IPS-18c (cell line): Measurements from ENCODE around the gene NEB.
"Not testable (repeated sequence)": the region's sequence is repeated elsewhere in the genome, so short reads cannot be mapped to it uniquely, and the experiment has no call there.

Experiments used
- H3K4me3 ChIP-seq: 2 replicates; pipeline ENCODE4 v1.7.0; 2013; ENCODE audit warnings: low read depth, mild to moderate bottlenecking, low read length, moderate library complexity; ENCODE audit not compliant: insufficient read depth
- H3K9me3 ChIP-seq: one replicate; pipeline ENCODE4 v1.6.1; 2013; ENCODE audit warnings: mild to moderate bottlenecking, low read length, moderate library complexity; ENCODE audit not compliant: control insufficient read depth, insufficient read depth

Gene NEB

DNA sequence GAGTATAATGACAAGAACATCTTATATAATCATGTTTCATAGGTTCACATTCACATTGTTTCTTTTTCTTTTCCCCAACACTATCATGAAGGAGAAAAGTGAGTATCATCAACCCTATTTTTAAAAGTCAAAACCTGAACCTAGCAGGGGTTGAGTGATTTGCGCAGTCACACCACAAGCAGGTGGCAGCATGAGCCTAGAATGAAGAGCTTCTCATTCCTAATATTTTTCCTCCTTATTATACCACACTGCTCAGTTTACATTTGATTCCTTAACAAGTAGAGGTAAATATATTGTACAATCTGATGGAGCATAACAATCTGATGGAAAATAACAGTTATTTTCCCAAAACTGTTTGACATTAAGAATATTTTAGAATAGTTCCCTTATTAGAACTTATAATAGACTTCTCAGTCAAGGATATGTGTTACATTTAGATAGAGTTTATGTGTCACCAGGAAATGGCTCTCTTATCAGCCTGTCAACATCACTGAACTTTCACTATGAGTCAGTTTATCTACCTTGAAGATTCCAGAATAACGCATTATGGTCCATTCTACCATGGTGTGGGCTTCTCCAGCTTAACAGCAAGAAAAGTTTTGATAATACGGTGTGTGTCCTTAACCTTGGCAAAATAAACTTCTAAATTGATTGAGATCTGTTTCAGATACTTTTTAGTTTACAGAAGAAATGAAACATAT is 119.5 kb downstream of the NEB start:
- Histone ChIP-seq H3K4me3 (no peak overlapping the region), H3K9me3 (no peaks in the 10 kb centered on the region)

DNA sequence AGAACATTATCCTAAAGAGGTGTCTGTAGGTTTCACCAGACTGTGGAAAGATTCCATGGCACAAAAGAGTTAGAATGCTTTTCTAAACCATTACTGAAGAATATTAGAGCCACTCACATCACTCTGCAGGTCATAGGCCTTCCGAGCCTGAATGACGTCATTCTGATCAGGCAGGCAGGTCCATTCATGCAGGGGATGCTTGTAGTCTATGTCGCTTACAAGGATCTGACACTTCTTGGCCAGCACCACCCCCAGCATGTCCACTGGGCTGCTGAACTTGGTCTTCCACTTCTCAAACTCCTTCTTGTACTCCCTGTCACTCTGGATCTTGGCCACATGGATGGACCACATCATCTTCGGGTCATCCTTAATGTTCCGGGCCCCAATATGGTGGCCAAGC is 120.1 kb downstream of the NEB start:
- no peak overlapping the region for H3K4me3 ChIP-seq
- H3K9me3 ChIP-seq: no peaks in the 10 kb centered on the region

DNA sequence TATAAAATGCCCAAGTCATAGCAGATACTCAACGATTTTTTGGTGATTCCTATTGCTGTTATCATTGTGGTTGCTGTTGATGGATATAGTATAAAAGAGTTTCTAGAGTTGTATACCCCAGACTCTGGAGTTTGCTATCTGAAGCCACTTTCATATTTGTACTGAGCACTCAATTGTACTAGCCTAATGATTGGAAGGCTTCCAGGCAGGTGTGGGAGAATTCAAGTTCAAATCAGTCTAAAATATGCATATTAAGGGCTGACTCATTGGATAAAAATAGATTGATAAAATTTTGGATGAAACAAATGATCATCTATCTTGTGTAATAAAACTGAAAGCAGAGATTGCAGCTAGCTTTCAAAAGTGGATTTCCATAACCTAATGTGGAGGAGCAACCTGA is 122.9 kb downstream of the NEB start:
- Histone ChIP-seq H3K4me3 (no peak overlapping the region), H3K9me3 (no peaks in the 10 kb centered on the region)

DNA sequence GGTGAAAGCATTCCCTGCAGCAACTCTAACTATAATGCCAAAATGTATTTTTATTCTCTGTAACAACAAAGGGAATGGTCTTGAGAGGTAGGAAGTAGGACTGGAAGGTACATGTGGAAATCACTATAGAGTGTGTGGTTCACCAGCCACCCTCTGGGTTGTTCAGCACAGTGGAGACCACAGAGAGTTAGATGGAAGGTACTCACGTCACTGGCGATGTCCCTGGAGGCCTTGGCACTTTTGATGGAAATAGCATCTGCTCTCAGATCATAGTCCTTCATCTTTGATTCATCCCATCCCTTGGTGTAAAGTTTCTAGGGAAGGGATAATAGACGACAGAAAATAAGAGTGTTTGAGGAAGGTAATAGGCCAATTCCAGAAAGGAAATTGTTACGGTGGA is 124.0 kb downstream of the NEB start:
- H3K9me3 ChIP-seq: no peaks in the 10 kb centered on the region
- no peak overlapping the region for H3K4me3 ChIP-seq

DNA sequence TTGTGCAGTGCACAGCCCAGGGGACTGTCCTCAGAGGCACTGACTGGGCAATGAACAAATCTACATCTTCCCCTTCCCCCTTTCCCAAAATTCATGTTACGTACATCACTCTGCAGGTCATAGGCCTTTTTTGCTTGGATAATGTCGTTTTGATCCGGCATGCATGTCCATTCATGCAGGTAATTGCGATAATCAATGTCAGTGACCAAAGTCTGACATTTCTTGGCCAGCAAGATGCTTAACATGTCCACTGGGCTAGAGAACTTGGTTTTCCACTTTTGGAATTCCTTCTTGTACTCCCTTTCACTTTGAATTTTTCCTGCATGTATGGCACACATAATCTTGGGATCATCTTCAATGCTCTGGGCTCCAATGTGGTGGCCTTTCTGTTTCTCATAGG is 124.6 kb downstream of the NEB start:
- no peak overlapping the region for H3K4me3 ChIP-seq
- no peaks in the 10 kb centered on the region for H3K9me3 ChIP-seq

DNA sequence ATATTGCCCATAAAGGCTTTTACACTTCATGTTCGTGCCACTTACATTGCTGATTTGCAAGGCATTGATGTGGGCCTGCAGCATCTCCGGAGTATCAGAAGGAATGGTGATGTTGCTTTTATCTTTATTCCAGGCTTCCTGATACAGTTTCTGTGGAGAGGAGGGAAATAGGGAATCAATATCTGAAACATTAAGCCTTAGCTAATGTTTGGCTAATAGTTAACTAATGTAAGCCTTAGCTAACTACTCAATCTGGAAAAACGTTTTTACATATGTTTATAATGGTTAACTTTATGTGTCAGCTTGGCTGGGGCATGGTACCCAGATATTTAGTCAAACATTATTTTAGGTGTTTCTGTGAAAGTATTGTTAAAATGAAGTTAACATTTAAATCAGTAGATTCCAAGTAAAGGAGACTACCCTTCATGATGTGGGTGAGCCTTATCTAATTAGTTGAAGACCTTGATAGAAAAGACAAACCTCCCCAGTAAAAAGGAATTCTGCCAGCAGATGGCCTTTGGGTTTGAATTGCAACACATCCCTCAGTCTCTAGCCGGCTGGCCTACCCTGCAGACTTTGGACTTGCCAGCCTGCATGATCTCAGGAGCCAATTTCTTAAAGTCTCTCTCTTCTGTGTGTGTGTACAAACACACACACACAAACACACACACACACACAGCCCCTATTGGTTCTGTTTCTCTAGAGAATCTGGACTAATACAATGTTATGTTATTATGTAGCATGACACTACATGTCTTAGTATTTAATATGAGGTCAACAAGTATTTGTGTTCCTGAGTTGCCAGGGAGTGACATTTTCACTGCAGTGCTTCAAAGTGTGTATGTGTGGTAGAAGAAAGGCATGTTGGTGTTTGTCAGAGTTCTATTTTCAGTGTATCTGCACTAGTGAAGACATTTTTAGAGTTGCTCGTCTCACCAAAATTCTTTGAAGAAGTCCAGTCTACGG is 126.5 kb downstream of the NEB start:
- not testable (repeated sequence) for H3K4me3 ChIP-seq, H3K9me3 ChIP-seq

DNA sequence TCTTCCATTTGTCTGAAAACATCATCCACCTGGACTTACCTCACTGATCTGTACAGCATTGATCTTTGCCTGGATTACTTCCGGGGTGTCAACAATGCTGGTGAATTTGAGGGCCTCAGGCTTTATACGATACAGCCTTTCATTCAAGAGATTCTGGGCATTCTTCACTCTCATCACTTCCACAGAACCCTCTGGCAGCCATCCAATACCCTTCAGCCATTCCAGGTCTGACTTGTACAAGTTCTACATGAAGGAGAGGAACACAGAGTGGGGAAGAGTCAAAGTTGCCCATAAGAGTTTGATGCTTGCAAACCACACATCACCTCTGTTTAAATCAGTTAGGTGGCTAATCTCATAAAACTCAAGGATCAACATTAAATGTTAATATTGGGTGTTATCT is 130.7 kb downstream of the NEB start:
- not testable (repeated sequence) for H3K4me3 ChIP-seq, H3K9me3 ChIP-seq

DNA sequence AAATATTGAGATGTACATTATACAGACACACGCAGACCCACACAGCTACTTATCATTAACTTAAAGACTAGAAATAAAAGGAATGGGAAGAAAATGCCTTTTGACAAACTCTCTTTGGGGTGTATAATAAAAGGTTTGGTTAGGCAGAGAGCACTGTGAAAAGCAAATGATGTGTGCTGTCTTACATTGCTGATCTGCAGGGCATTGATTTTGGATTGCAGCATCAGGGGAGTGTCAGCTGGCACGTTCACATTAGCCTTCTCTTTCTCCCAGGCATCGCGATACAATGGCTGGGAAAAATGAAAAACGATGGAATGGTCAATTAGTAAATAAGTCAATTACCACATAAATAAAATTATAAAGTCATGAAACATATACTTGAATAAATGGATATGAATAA is 131.9 kb downstream of the NEB start:
- H3K9me3 ChIP-seq, H3K4me3 ChIP-seq: not testable (repeated sequence)

DNA sequence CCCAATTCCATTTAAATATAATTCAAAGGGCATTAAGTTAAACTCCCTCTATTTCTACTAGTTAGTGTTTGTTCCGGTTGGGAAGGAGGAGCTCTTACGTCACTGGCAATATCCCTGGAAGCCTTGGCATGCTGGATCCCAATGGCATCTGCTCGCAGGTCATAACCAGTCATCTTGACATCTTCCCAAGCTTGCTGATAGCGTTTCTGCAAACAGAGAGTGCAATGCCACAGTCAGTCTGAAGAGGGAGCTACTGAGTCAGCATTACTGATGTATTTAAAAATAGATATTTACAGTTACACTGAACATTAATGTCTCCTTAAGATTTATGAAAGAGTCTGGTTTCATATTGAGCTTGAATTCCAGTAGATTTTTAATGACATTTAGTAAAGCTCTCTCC is 132.5 kb downstream of the NEB start:
- H3K9me3 ChIP-seq: not testable (repeated sequence)

DNA sequence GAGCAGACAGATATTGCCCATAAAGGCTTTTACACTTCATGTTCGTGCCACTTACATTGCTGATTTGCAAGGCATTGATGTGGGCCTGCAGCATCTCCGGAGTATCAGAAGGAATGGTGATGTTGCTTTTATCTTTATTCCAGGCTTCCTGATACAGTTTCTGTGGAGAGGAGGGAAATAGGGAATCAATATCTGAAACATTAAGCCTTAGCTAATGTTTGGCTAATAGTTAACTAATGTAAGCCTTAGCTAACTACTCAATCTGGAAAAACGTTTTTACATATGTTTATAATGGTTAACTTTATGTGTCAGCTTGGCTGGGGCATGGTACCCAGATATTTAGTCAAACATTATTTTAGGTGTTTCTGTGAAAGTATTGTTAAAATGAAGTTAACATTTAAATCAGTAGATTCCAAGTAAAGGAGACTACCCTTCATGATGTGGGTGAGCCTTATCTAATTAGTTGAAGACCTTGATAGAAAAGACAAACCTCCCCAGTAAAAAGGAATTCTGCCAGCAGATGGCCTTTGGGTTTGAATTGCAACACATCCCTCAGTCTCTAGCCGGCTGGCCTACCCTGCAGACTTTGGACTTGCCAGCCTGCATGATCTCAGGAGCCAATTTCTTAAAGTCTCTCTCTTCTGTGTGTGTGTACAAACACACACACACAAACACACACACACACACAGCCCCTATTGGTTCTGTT is 137.2 kb downstream of the NEB start:
- not testable (repeated sequence) for H3K4me3 ChIP-seq

More for the DNA sequence above, 132.5 kb downstream of the NEB start:
- not testable (repeated sequence) for H3K4me3 ChIP-seq

DNA sequence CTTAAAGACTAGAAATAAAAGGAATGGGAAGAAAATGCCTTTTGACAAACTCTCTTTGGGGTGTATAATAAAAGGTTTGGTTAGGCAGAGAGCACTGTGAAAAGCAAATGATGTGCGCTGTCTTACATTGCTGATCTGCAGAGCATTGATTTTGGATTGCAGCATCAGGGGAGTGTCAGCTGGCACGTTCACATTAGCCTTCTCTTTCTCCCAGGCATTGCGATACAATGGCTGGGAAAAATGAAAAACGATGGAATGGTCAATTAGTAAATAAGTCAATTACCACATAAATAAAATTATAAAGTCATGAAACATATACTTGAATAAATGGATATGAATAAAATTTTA is 142.4 kb downstream of the NEB start:
- not testable (repeated sequence) for H3K9me3 ChIP-seq, H3K4me3 ChIP-seq

More for the DNA sequence above, 137.2 kb downstream of the NEB start:
- H3K9me3 ChIP-seq: not testable (repeated sequence)

DNA sequence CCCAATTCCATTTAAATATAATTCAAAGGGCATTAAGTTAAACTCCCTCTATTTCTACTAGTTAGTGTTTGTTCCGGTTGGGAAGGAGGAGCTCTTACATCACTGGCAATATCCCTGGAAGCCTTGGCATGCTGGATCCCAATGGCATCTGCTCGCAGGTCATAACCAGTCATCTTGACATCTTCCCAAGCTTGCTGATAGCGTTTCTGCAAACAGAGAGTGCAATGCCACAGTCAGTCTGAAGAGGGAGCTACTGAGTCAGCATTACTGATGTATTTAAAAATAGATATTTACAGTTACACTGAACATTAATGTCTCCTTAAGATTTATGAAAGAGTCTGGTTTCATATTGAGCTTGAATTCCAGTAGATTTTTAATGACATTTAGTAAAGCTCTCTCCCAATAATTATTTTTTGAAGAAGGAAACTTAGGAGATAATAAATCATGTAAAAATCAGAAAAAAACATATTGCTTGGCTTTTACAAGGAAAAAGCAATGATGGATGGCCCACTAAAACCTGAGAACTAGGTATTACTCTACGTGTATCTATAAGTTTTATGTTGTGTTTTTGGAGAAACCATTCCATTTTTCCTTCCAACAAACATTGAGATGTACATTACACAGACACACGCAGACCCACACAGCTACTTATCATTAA is 142.9 kb downstream of the NEB start:
- H3K4me3 ChIP-seq: not testable (repeated sequence)

DNA sequence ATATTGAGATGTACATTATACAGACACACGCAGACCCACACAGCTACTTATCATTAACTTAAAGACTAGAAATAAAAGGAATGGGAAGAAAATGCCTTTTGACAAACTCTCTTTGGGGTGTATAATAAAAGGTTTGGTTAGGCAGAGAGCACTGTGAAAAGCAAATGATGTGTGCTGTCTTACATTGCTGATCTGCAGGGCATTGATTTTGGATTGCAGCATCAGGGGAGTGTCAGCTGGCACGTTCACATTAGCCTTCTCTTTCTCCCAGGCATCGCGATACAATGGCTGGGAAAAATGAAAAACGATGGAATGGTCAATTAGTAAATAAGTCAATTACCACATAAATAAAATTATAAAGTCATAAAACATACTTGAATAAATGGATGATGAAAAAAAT is 153.0 kb downstream of the NEB start:
- H3K9me3 ChIP-seq, H3K4me3 ChIP-seq: not testable (repeated sequence)

More for the DNA sequence above, 142.9 kb downstream of the NEB start:
- not testable (repeated sequence) for H3K9me3 ChIP-seq

DNA sequence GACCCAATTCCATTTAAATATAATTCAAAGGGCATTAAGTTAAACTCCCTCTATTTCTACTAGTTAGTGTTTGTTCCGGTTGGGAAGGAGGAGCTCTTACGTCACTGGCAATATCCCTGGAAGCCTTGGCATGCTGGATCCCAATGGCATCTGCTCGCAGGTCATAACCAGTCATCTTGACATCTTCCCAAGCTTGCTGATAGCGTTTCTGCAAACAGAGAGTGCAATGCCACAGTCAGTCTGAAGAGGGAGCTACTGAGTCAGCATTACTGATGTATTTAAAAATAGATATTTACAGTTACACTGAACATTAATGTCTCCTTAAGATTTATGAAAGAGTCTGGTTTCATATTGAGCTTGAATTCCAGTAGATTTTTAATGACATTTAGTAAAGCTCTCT is 153.6 kb downstream of the NEB start:
- H3K4me3 ChIP-seq: not testable (repeated sequence)

DNA sequence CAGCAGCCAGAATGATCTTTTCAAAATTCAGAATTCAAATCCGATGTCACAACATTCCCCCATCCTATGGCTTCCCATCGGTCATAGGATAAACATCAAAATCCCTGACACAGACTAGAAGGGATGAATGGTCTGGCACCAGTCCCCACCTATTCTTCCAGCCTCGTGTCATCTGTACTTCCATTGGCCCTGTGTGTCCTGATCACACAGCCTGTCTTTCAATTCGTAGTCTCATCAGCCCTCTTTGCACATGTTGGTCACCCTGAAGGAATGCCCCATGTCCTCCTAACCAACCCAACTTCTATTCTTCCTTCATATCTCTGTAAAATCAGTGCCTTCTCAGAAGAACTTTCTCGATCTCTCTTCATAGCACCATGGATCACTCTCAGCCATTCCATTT is 157.2 kb downstream of the NEB start:
- no peaks in the 10 kb centered on the region for H3K9me3 ChIP-seq
- no peak overlapping the region for H3K4me3 ChIP-seq

More for the DNA sequence above, 153.6 kb downstream of the NEB start:
- not testable (repeated sequence) for H3K9me3 ChIP-seq

DNA sequence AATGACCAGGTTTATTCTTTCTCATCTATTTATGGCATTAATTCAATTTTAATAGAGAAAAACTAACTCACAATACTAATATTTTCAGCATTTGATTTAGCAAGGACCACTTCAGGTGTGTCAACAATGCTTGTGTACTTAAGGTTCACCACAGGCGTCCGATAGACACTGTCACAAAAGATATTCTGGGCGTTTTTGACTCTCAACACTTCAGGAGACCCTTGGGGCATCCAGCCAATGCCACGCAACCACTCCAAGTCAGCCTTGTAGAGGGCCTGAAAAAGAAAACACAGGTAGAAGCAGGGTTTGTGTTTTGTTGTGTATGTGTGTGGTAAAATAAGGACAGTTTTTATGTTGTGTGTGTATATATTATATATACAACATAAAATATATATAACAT is 158.2 kb downstream of the NEB start:
- H3K4me3 ChIP-seq: no peak overlapping the region

DNA sequence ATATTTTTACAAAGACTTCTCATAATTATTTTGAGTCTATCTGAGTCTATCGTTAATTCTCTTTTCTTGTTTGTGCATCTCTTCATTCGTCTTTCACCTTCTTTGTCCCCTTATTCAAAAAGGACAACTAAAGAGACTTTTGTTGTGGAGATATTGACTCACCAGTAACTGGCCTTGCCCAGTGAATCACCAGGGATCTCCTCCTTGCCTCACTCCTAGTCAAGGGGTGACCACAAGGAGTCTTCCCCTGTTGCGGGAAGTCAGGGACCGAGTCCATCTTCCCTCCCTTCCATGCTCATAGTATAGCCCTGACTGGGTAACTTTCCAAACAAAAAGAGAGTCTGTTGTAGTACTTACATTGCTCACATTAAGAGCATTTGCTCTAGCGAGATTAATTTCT is 158.9 kb downstream of the NEB start:
- H3K4me3 ChIP-seq: no peak overlapping the region
- no peaks in the 10 kb centered on the region for H3K9me3 ChIP-seq

More for the DNA sequence above, 158.2 kb downstream of the NEB start:
- H3K9me3 ChIP-seq: no peaks in the 10 kb centered on the region
